ENCODE results near the gene SYMPK.

- no peak for TF ChIP-seq CTCF (IDR thresholded peaks at IDR 0.05; ENCODE audit: low read depth, low read length, poor library complexity, severe bottlenecking)
- no peak for TF ChIP-seq EZH2phosphoT487 (IDR thresholded peaks at IDR 0.05; ENCODE audit: borderline replicate concordance, low read length)
Measured at GRCh38 chr19:45906221-45906620, 43.3 kb upstream of the SYMPK start.

All from DOHH2 (cell line).